Uterus (tissue), 4 donors: ENCODE data around the gene HIRA. TPM values are rescaled to one million over a fixed set of nuclear protein-coding genes. Genes with fewer than 3 reads are reported as not detected.

ENCODE experiments used
- DNase-seq, 2 donors: peaks; one replicate each; pipeline ENCODE4 v3.0.0-alpha.2; 2019 to 2020
- H3K27ac ChIP-seq, 2 donors: fragments of 200-600 bp; sonication (generic); 1 replicate in 1 of 2; 2 replicates in 1 of 2; pipeline ENCODE4 v1.5.1; 2016 to 2018
- H3K27me3 ChIP-seq, 2 donors: fragments of 200-600 bp; sonication (generic); one replicate each; pipeline ENCODE4 v1.5.1; 2018 to 2019; ENCODE audit warnings: control low read depth in 1 of 2
- H3K36me3 ChIP-seq, 2 donors: fragments of 200-600 bp; sonication (generic); one replicate each; pipeline ENCODE4 v1.5.1; 2019; ENCODE audit warnings: control low read depth in 1 of 2
- H3K4me1 ChIP-seq, 2 donors: fragments of 200-600 bp; sonication (generic); one replicate each; pipeline ENCODE4 v1.5.1; 2018 to 2019; ENCODE audit warnings: control low read depth in 1 of 2
- H3K4me3 ChIP-seq, 2 donors: fragments of 200-600 bp; sonication (generic); 1 replicate in 1 of 2; 2 replicates in 1 of 2; pipeline ENCODE4 v1.5.1; 2018 to 2019; ENCODE audit warnings: mild to moderate bottlenecking in 1 of 2
- H3K9me3 ChIP-seq, 2 donors: fragments of 200-600 bp; sonication (generic); one replicate each; pipeline ENCODE4 v1.5.1; 2019; ENCODE audit warnings: control low read depth in 1 of 2
- POLR2A ChIP-seq, 2 donors: fragments of 450-650 bp; IDR thresholded peaks; one replicate each; pipeline ENCODE4 v1.6.1; 2016; ENCODE audit warnings: antibody characterized with exemption in 2 of 2, mild to moderate bottlenecking in 1 of 2, moderate library complexity in 1 of 2
- intact Hi-C: fragments of 100-400 bp; cut with DNase I; formaldehyde crosslinking; loops from one replicate; pipeline ENCODE4 v1.15.1; 2023; ENCODE audit warnings: low total_unique reads
- total RNA-seq, 4 donors: library from RNA; depleted of rRNA in 3 of 4; stranded (reverse); fragments of >200 nt in 3 of 4; gene quantifications; one replicate each; pipeline versions ENCODE4 v1.1.0 to v1.2.4, GENCODE V29; 2014 to 2023
- TF ChIP-seq, protein P1 (sequence below), 4 experiments: fragments of 200-600 bp in 2 of 4; fragments of 450-650 bp in 2 of 4; sonication (generic) in 2 of 4; IDR thresholded peaks; one replicate each; pipeline ENCODE4 v1.5.1; 2016 to 2019; ENCODE audit warnings: antibody characterized with exemption in 4 of 4, mild to moderate bottlenecking in 2 of 4, moderate library complexity in 1 of 4
- donor health status: DM: yes; HTN: yes; CAD: no.

The HIRA gene, protein sequence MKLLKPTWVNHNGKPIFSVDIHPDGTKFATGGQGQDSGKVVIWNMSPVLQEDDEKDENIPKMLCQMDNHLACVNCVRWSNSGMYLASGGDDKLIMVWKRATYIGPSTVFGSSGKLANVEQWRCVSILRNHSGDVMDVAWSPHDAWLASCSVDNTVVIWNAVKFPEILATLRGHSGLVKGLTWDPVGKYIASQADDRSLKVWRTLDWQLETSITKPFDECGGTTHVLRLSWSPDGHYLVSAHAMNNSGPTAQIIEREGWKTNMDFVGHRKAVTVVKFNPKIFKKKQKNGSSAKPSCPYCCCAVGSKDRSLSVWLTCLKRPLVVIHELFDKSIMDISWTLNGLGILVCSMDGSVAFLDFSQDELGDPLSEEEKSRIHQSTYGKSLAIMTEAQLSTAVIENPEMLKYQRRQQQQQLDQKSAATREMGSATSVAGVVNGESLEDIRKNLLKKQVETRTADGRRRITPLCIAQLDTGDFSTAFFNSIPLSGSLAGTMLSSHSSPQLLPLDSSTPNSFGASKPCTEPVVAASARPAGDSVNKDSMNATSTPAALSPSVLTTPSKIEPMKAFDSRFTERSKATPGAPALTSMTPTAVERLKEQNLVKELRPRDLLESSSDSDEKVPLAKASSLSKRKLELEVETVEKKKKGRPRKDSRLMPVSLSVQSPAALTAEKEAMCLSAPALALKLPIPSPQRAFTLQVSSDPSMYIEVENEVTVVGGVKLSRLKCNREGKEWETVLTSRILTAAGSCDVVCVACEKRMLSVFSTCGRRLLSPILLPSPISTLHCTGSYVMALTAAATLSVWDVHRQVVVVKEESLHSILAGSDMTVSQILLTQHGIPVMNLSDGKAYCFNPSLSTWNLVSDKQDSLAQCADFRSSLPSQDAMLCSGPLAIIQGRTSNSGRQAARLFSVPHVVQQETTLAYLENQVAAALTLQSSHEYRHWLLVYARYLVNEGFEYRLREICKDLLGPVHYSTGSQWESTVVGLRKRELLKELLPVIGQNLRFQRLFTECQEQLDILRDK
- total RNA-seq = 10 to 100 TPM in 2 of 4 donors, 1 to 10 TPM in 1, under 1 TPM in 1; 0.29 to 32.1 (median 11.7) TPM

DNA sequence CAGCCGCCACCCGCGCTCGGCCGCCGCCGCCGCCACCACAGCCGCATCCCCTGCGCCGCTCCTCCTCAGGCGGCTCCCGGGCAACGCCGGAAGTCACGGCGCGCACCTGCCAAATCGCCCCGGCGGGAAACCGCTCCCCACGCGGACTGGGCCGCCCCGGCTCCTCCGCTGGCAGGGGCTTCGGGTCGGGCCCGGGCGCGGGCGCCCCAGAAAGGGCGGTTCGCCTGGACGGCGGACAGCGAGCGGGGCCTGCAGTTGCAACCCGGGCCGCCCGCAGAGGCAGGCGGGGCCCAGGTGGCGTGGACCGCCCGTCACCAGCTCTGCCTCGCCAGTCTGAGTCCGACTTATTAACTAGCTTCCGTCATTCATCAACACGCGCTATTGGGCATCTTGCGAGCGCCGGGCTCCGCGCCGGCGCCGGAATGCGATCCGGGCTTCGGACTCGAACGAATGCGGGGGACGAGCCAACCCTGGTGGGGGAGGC lies at the start of gene HIRA:
TSS of gene HIRA (minus strand) at position 85 of the 484 bp plus-strand sequence. CDS start 257 bp downstream, outside the sequence.
- no peak for TF ChIP-seq POLR2A (IDR thresholded peaks at IDR 0.05)
- TF ChIP-seq, protein P1, sequence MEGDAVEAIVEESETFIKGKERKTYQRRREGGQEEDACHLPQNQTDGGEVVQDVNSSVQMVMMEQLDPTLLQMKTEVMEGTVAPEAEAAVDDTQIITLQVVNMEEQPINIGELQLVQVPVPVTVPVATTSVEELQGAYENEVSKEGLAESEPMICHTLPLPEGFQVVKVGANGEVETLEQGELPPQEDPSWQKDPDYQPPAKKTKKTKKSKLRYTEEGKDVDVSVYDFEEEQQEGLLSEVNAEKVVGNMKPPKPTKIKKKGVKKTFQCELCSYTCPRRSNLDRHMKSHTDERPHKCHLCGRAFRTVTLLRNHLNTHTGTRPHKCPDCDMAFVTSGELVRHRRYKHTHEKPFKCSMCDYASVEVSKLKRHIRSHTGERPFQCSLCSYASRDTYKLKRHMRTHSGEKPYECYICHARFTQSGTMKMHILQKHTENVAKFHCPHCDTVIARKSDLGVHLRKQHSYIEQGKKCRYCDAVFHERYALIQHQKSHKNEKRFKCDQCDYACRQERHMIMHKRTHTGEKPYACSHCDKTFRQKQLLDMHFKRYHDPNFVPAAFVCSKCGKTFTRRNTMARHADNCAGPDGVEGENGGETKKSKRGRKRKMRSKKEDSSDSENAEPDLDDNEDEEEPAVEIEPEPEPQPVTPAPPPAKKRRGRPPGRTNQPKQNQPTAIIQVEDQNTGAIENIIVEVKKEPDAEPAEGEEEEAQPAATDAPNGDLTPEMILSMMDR (IDR thresholded peaks at IDR 0.05) = no peak
- H3K4me3 ChIP-seq = peak within 1 kb of the TSS; percentile 81 to 90
- H3K4me1 ChIP-seq = peaks cover 12 to 18% of the 10 kb centered on the region in 2 donors
- no peaks in the 10 kb centered on the region for H3K9me3 ChIP-seq
- peak; percentile 67 to 81 for DNase-seq
- no peaks in the 10 kb centered on the region for H3K27me3 ChIP-seq
- intact Hi-C loops = no loop called here
- no peaks in the 10 kb centered on the region for H3K36me3 ChIP-seq
- peak within 1 kb of the TSS; percentile 89 to 94 for H3K27ac ChIP-seq

DNA sequence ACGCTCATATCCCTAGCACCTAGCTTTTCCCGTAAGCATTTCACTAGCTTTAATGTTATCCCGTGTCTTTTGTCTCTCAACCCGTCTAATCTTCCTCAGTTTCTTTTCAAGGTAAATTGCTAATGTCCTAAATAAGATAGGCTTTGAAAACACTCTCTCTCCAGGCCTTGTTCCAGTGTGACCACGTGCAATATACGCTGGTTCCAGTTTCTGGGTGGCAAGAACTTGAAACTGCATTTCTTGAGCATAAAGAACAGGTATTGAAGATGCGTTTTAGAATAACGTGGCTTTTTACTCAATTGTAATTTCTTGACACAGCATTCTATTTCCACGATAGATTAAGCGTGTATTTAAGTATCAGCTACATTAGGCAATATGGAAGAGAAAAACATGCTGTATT lies 49.3 kb upstream of the HIRA start:
- Histone ChIP-seq H3K36me3 (no peaks in the 10 kb centered on the region), H3K9me3 (no peaks in the 10 kb centered on the region), H3K4me3 (no peak overlapping the region), H3K4me1 (peaks cover 0 to 9% of the 10 kb centered on the region in 2 donors), H3K27ac (no peak overlapping the region), H3K27me3 (no peaks in the 10 kb centered on the region)
- TF ChIP-seq, protein P1 (IDR thresholded peaks at IDR 0.05) = no peak
- no peak for TF ChIP-seq POLR2A (IDR thresholded peaks at IDR 0.05)
- intact Hi-C loops = no loop called here
- no peak for DNase-seq

DNA sequence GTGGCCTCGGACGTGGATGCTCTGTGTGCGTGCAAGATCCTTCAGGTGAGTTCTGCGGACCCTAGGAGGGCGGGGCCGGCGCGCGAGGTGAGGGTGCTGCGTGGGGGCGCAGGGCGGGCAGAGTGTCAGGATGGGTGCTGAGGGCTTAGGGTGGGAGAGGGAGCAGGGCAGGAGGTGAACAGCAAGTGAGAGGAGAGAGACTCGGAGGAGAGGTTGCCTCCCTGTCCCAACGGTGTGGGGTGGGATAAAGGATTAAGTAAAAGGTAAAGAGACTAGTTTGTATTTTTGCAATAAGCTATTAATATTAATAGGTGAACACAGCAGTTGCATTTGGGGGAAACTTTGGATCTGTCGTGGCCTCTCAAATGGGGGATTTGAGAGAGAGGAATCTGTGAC lies 48.6 kb upstream of the HIRA start:
- H3K27ac ChIP-seq = no peak overlapping the region
- no peak for TF ChIP-seq POLR2A (IDR thresholded peaks at IDR 0.05)
- TF ChIP-seq, protein P1 (IDR thresholded peaks at IDR 0.05) = no peak
- intact Hi-C loops = no loop called here
- no peaks in the 10 kb centered on the region for H3K27me3 ChIP-seq
- DNase-seq = no peak
- H3K4me3 ChIP-seq = peak overlapping the region; percentile 32 to 73
- H3K36me3 ChIP-seq = no peaks in the 10 kb centered on the region
- no peaks in the 10 kb centered on the region for H3K9me3 ChIP-seq
- H3K4me1 ChIP-seq = peaks cover 0 to 9% of the 10 kb centered on the region in 2 donors

DNA sequence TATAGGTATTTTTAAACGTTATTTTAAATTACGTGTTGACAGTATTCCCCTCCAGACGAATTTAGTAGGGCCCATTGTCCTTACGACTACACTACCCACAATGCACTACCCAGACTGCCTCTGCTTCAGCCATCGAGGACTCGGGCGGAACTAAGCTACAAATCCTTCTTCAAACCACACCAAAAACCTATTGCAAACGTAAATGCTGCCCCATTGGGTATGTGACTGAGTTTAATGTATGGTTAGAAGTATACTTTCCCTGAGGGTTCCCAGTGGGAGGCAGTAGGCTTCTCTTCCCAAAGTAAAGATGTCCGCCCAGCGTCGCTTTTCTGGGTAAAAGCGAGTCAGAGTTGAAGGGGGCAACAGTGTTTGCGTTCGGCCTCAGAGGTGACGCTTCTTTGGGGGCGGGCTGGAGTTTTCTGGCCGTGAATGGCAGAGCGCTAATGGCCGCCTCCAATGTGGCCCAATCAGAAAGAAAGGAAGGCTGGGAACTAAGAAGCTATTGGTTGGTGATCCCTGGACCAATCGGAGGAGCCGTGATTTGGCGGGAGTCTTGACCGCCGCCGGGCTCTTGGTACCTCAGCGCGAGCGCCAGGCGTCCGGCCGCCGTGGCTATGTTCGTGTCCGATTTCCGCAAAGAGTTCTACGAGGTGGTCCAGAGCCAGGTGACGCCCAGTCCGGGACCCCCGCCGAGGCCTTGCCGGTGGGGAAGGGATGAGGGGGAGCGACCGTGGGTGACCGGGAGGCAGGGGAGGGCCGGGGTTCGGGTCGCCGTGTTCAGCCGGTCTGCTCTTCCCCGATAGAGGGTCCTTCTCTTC lies 48.0 kb upstream of the HIRA start, which contains the start of gene CDC45:
TSS of gene CDC45 (plus strand) at position 566 of the 818 bp plus-strand sequence. CDS start at position 615, 49 bp downstream.
- intact Hi-C loops = no loop called here
- peak; percentile 96 to 97 for DNase-seq
- Histone ChIP-seq H3K27me3 (no peaks in the 10 kb centered on the region), H3K36me3 (no peaks in the 10 kb centered on the region), H3K4me1 (peaks cover 0 to 9% of the 10 kb centered on the region in 2 donors), H3K4me3 (peak within 1 kb of the TSS; percentile 59 to 73), H3K9me3 (no peaks in the 10 kb centered on the region), H3K27ac (peak within 1 kb of the TSS; percentile 98 to 99)
- TF ChIP-seq, protein P1 (IDR thresholded peaks at IDR 0.05) = no peak
- TF ChIP-seq POLR2A (IDR thresholded peaks at IDR 0.05) = no peak
